Fibroblast of skin of right quadriceps (primary cell): ENCODE results near the gene ZER1.

Experiments
- DNase-seq: peaks from one replicate; pipeline ENCODE4 v3.0.0-alpha.2; 2013

The ZER1 gene

GRCh38 chr9:128732576-128732975 lies 39.2 kb downstream of the ZER1 start:
- no peak for DNase-seq

DNA sequence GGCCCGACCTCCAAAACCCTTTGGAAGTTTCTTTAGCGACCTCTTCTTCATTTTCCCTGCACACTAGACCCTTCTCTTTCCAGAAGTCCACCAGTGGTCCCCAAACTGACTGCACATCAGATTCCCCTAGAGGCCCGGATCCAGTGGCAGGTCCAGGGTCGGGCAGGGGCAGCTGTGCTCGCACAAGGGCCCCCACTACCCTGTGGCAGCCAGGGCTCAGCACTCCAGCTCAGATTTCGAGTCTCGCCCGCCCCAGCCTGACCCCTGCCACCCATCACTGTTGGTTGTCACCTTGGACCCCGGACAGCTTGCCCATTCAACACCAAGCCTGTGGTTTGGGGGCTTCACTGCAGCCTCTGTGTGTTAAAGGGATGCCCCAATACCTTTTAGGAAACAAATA lies 40.0 kb downstream of the ZER1 start:
- no peak for DNase-seq

DNA sequence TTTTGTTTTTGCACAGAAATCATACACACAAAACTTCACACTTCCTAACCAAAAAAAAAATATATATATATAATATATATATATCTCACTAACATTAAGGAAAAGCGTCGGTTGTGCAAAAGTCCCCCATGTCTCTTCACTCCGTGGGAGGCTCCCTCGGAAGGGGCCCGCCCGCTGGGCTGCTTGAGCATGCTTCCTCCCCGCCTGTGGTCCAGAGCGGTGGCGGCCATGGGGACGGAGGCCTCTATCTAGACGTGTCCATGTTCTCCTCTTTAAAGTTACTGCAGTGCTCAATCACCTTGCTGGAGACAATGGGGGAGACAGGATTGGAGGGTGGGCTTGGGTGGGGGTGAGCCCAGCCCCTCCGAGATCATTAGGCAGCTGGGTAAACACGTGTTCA lies 40.6 kb downstream of the ZER1 start:
- DNase-seq, result no peak

GRCh38 chr9:128729766-128730517 lies 41.8 kb downstream of the ZER1 start:
- no peak for DNase-seq

DNA sequence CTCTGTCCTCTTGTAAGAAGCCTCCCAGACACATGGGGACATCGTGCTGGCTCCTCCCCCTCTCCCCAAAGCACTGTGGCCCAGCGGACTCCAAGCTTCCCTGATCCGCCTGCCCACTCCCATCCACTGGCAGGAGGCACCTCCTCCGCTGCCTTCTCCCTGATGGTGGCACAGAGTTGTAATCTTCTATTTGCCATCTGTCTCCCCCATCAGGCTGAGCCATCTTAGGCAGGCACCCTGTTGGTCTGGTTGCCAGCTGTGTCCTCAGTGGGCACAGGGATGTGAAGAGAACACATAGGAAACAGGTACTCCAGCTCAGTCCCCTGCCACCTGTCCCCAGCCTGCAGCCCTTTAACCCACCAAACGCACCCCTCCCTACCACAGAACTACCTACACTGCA lies 42.4 kb downstream of the ZER1 start:
- DNase-seq, result no peak

- DNase-seq, result no peak
Measured at GRCh38 chr9:128728298-128728697, 43.4 kb downstream of the ZER1 start.

- DNase-seq, result no peak
Measured at GRCh38 chr9:128727640-128728248, 44.0 kb downstream of the ZER1 start.

- peak; percentile 77 for DNase-seq
Measured at GRCh38 chr9:128724744-128725211, 46.9 kb downstream of the ZER1 start.

DNA sequence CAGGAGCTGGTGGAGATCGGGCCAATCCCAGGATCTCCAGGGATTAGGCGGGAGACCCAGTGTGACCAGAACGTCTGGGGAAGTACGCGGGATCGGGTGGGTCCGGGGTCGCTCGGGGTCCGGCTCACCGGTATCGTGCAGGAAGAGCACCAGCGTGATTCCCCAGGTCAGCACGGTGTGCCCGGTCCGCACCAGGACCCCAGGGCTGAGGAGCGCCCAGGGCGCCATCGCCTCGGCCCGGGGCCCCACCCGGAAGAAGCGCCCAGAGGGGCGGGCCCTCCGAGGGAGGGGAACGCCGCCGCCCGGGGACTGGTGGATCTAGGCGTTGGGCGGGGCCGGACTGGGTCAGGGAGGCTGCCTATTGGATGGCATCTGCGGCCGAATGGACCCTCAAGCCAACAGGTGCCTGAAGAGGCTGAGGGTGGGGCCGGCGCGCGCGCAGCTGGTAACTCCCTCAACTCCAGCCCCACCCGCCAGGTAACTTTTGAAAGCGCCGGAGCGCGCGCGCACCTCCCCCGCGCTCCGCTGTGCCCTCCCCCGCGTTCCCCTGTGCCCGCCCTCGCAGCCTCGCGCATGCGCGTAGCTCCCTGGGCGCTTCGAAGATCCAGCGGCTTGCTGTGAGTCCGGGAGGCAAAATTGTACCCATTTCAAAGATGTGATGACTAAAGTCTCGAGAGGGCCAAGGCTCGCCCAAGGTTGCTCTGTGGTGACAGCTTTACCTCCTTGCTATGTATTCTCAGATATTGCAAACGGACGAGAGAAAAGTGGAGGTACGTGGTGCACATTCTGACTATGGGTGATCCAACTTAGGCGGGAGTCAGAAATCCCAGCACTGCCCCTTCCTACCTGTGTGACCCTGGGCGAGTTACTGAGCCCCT lies 47.6 kb downstream of the ZER1 start, which contains the start of gene ZDHHC12:
Gene ZDHHC12 (minus strand): TSS at position 262 of the 878 bp plus-strand sequence. CDS start 34 bp downstream, at position 228.
- peak; percentile 91 for DNase-seq

GRCh38 chr9:128723352-128723865 lies 48.3 kb downstream of the ZER1 start:
- no peak for DNase-seq

GRCh38 chr9:128722380-128723351 lies 49.1 kb downstream of the ZER1 start:
- no peak for DNase-seq

- DNase-seq, result no peak
Measured at GRCh38 chr9:128721487-128722010, 50.2 kb downstream of the ZER1 start.

GRCh38 chr9:128720841-128721486 lies 50.8 kb downstream of the ZER1 start:
- no peak for DNase-seq

GRCh38 chr9:128719919-128720605 lies 51.7 kb downstream of the ZER1 start:
- DNase-seq, result no peak

DNA sequence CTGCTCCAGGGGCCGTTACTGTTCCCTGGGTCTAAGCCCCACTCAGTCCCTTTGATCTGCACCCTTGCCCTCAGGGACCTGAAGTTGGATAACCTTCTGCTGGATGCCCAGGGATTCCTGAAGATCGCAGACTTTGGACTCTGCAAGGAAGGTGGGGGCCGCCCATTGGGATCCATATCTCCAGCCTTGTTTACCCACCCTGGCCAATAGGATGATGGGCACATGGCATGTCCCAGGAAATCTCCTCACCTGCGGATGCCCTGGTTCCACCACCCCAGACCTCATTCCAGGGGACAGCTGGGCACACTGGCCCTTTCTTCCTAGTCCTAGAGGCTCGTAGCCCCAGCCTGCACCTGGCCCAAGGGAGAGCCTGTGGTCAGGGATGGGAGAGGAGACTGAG lies 53.3 kb downstream of the ZER1 start:
- DNase-seq, result no peak

- DNase-seq, result no peak
Measured at GRCh38 chr9:128718047-128718446, 53.7 kb downstream of the ZER1 start.

GRCh38 chr9:128716581-128717254 lies 55.0 kb downstream of the ZER1 start:
- no peak for DNase-seq

DNA sequence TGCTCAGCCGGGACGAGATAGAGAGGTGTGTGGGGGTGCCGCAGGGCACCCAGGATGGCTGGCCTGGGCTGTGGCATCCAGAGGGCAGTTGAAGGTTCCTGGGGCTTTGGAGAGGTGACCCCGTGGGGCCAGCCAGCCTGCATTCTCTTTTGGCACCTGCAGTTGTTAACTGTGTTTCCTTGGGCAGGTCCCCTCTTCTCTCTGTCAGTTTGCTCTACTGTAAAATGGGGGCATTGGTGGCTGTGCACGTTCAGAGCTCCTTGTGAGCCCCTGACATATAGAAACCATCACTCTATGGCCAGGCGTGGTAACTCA lies 56.3 kb downstream of the ZER1 start:
- DNase-seq, result no peak

DNA sequence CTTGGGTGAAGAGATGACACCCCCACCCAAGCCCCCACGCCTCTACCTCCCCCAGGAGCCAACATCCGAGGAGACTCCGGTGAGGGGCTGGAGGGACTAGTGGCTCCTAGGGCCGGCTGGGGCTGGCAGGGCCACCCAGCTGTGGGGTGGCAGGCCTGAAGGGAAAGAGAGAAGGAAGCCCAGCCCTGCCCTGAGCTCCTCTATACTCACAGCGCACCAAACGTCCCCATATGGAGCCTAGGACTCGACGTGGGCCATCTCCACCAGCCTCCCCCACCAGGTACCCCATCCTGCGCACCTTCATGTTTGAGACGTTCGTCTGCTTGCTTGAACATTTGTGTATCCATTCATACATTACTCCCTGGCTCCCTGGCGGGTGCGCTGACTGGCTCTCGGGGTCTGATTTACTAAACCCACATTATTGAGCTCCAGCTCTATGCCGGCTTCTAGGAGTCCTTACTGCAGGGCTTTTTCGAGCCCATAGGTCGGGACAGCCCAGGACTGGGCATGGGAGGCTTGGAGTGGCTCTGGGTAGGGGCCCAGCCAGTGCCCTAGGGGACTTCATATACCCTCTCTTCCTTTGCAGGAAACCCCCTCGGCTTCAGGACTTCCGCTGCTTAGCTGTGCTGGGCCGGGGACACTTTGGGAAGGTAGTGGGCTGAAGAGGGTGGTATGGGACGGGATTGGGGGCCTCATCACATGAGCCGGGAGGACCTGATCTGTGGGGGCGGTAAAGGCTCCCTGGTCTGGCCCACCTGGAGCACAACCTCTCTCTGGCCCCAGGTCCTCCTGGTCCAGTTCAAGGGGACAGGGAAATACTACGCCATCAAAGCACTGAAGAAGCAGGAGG lies 56.9 kb downstream of the ZER1 start:
- DNase-seq, result no peak
